Activated CD8-positive, alpha-beta T cell treated with anti-CD3 and anti-CD28 coated beads for 36 hours (primary cell): Measurements from ENCODE around the gene MTF1. TPM values are rescaled to one million over a fixed set of nuclear protein-coding genes. Genes with fewer than 3 reads are reported as not detected.
"Not testable (repeated sequence)": the region's sequence is repeated elsewhere in the genome, so short reads cannot be mapped to it uniquely, and the experiment has no call there.

Source experiments
- ATAC-seq: fragments of 200-7000 bp; cut with Tn5 transposase; one replicate; pipeline ENCODE4 v1.10.0; 2021; ENCODE audit warnings: mild to moderate bottlenecking, moderate library complexity
- CTCF ChIA-PET: fragments of 350-600 bp; sonication (Branson Sonifier 250); formaldehyde crosslinking; loops from one replicate; lab custom pipeline; 2021; ENCODE audit warnings: antibody characterized with exemption; lab: Charles Lee
- POLR2A ChIA-PET: fragments of 350-600 bp; sonication (Branson Sonifier 250); formaldehyde crosslinking; loops from one replicate; lab custom pipeline; 2021; ENCODE audit warnings: antibody characterized with exemption; lab: Charles Lee
- DNase-seq: peaks from one replicate; pipeline ENCODE4 v3.0.0-alpha.2; 2020
- H3K27ac Mint-ChIP-seq: one replicate; pipeline ENCODE4 v1.8.0; 2021; ENCODE audit warnings: mild to moderate bottlenecking, mixed read lengths
- H3K27me3 Mint-ChIP-seq: one replicate; pipeline ENCODE4 v1.8.0; 2021; ENCODE audit warnings: mixed read lengths
- H3K36me3 Mint-ChIP-seq: one replicate; pipeline ENCODE4 v1.8.0; 2021; ENCODE audit warnings: low read depth, mixed read lengths
- H3K4me1 Mint-ChIP-seq: one replicate; pipeline ENCODE4 v1.8.0; 2021; ENCODE audit warnings: low read depth, mixed read lengths
- H3K4me3 Mint-ChIP-seq: one replicate; pipeline ENCODE4 v1.8.0; 2021; ENCODE audit warnings: mild to moderate bottlenecking, moderate library complexity, mixed read lengths
- H3K9me3 Mint-ChIP-seq: one replicate; pipeline ENCODE4 v1.8.0; 2021; ENCODE audit warnings: mixed read lengths
- intact Hi-C: fragments of 100-400 bp; cut with micrococcal nuclease; formaldehyde crosslinking; loops from one replicate; pipeline ENCODE4 v1.10.0; 2022
- total RNA-seq, 2 experiments: library from RNA; stranded (reverse); gene quantifications; one replicate each; pipeline ENCODE4 v1.2.3, GENCODE V29; 2021
- TF ChIP-seq, protein P1 (sequence below): fragments of 200-600 bp; IDR thresholded peaks from one replicate; pipeline ENCODE4 v1.8.0; 2022; ENCODE audit warnings: antibody characterized with exemption, mild to moderate bottlenecking

Gene MTF1
- total RNA-seq = 10 to 100 TPM; 17.7 to 21.3 TPM

DNA sequence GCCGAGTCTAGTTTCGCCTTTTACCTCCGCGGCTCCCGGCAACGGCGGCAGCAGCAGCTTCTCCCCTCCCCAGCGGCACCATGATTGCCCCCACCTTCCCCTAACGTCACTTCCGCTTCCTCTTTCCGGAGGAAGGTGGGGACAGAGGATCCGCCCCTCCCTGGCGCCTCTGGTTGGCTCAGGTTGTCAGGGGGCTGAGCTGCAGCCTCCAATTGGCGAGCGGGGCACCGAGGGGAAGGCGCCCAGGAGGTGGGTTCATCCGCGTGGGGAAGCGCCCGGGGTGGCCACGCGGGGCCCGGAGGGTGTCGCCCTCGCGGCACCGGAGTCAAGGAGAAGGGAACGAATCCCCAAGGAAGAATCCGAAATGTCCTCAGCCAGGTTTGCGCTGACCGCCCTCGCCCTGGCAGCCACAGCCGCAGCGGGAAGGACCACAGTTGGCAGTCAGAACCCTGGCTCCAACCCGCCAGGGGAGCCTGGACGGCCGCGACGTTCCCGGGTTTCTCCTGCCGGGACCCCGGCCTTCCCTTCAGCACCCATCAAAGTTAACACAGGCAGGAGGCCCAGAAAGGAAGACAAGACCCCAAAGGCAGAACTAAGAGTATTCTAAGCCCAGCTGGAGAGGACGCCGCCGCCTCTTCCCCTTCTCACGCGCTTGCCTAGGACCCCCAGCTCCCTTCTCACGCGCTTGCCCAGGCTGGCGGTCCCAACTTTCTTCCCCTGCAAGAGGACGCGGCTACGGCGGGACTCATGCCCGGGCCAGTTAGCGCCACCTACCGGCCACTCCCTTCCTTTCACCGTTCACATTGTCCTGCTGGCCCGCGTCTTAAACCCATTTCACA, at the start of gene MTF1:
TSS of gene MTF1 (minus strand) at position 86 of the 839 bp plus-strand sequence. CDS start 1,934 bp downstream, outside the sequence.
- POLR2A ChIA-PET = interaction anchor here (0.9 to 2.6 kb wide), 15 partner anchors 9 to 296 kb away, joined by 3 to 28 read pairs (median 5); partner anchors contain the start of genes C1orf122, CDCA8, INPP5B and YRDC
- Mint-ChIP-seq H3K4me1 (peaks cover 35% of the 10 kb centered on the region), H3K27ac (peak within 1 kb of the TSS; percentile 96), H3K36me3 (peaks cover 19% of the 10 kb centered on the region), H3K27me3 (no peaks in the 10 kb centered on the region), H3K9me3 (no peaks in the 10 kb centered on the region), H3K4me3 (peak within 1 kb of the TSS; percentile 82)
- intact Hi-C loops = loop anchor here (5.0 kb wide), 1 partner anchor 47 kb away; no protein-coding TSS in a partner anchor
- CTCF ChIA-PET = interaction anchor here (0.6 to 4.5 kb wide), 51 partner anchors 9 to 976 kb away, joined by 3 to 58 read pairs (median 4); partner anchors contain the start of genes C1orf122, CDCA8, EPHA10 and INPP5B
- ATAC-seq (peak; percentile 98), DNase-seq (peak; percentile 98)
- TF ChIP-seq, protein P1, sequence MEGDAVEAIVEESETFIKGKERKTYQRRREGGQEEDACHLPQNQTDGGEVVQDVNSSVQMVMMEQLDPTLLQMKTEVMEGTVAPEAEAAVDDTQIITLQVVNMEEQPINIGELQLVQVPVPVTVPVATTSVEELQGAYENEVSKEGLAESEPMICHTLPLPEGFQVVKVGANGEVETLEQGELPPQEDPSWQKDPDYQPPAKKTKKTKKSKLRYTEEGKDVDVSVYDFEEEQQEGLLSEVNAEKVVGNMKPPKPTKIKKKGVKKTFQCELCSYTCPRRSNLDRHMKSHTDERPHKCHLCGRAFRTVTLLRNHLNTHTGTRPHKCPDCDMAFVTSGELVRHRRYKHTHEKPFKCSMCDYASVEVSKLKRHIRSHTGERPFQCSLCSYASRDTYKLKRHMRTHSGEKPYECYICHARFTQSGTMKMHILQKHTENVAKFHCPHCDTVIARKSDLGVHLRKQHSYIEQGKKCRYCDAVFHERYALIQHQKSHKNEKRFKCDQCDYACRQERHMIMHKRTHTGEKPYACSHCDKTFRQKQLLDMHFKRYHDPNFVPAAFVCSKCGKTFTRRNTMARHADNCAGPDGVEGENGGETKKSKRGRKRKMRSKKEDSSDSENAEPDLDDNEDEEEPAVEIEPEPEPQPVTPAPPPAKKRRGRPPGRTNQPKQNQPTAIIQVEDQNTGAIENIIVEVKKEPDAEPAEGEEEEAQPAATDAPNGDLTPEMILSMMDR = peak; percentile 97

DNA sequence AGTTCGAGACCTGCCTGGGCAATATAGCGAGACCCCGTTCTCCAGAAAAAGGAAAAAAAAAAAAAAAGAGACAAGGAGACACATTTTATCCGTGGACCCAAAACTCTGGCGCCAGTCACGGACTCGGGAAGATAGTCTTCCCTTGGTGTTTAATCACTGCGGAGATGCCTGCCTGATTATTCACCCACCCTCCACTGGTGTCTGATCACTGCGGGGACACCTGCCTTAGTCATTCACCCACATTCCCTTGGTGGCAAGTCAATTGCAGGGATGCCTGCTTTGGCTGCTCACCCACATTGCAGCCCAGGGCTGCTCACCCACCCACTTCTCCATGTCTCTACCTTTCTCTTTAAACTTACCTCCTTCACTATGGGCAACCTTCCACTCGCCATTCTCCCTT, 49.1 kb upstream of the MTF1 start:
- DNase-seq, H3K4me3 Mint-ChIP-seq, H3K27me3 Mint-ChIP-seq, H3K4me1 Mint-ChIP-seq, ATAC-seq, POLR2A ChIA-PET, H3K27ac Mint-ChIP-seq, intact Hi-C loops, CTCF ChIA-PET: not testable (repeated sequence)
- H3K36me3 Mint-ChIP-seq = peaks cover 32% of the 10 kb centered on the region
- peaks cover 14% of the 10 kb centered on the region for H3K9me3 Mint-ChIP-seq

DNA sequence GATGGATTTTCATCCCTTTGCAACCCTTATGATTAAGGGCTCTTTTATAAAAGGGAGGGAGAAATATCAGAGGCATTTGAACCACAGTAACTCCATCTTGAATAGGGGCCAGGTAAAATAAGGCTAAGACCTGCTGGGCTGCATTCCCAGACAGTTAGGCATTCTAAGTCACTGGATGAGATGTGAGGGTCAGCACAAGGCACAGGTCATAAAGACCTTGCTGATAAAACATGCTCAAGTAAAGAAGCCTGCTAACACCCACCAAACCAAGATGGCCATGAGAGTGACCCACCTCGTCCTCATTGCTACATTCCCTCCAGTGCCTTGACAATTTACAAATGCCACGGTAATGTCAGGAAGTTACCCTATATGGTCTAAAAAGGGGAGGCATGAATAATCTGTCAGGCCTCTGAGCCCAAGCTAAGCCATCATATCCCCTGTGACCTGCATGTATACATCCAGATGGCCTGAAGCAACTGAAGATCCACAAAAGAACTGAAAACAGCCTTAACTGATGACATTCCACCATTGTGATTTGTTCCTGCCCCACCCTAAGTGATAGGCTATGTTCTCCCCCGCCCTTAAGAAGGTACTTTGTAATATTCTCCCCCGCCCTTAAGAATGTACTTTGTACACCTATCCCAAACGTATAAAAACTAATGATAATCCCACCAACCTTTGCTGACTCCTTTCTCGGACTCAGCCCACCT, 48.2 kb upstream of the MTF1 start:
- Mint-ChIP-seq H3K36me3 (peaks cover 32% of the 10 kb centered on the region), H3K9me3 (peaks cover 14% of the 10 kb centered on the region)
- H3K4me3 Mint-ChIP-seq, H3K4me1 Mint-ChIP-seq, DNase-seq, H3K27me3 Mint-ChIP-seq, H3K27ac Mint-ChIP-seq, intact Hi-C loops, ATAC-seq, POLR2A ChIA-PET: not testable (repeated sequence)
- CTCF ChIA-PET = interaction anchor here (0.6 to 1.1 kb wide), 2 partner anchors 8 to 12 kb away, joined by 3 read pairs; no protein-coding TSS in a partner anchor

DNA sequence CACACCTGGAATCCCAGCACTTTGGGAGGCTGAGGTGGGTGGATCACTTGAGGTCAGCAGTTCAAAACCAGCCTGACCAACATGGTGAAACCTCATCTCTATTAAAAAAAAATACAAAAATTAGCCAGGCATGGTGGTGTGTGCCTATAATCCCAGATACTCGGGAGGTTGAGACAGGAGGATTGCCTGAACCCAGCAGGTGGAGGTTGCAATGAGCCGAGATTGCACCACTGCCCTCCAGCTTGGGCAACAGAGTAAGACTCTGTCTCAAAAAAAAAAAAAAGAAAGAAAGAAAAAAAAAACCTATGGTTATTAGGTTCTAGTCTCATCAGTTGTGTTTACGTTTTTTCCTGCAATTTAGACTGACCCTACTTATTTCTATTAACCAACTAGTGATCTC, 47.2 kb upstream of the MTF1 start:
- POLR2A ChIA-PET, H3K4me1 Mint-ChIP-seq, ATAC-seq, H3K27ac Mint-ChIP-seq, H3K4me3 Mint-ChIP-seq, DNase-seq, H3K27me3 Mint-ChIP-seq, intact Hi-C loops: not testable (repeated sequence)
- peaks cover 32% of the 10 kb centered on the region for H3K36me3 Mint-ChIP-seq
- peaks cover 14% of the 10 kb centered on the region for H3K9me3 Mint-ChIP-seq
- CTCF ChIA-PET = interaction anchor here (1.1 kb wide), 1 partner anchor 9 kb away, joined by 3 read pairs; no protein-coding TSS in a partner anchor

DNA sequence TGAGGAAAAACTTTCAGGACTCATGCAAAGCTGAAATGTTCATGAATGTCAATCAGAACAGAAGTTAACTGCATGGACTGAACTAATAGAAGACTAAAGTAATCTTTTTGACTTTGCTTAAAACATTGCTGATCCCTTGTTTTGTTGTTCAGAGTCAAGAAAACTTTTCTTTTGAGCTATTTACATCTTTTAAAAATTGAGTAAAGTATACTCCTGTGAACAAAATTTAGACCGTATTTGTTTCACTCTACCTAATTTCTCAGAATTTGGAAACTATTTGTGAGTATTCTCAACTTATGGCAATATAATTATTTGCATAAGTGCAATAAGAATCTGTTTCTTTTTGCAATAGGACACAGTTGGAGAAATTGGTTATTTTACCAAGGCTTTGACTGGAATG, 46.3 kb upstream of the MTF1 start:
- intact Hi-C loops = no loop called here
- Mint-ChIP-seq H3K27ac (no peak overlapping the region), H3K9me3 (peaks cover 14% of the 10 kb centered on the region), H3K4me3 (no peak overlapping the region), H3K27me3 (no peaks in the 10 kb centered on the region), H3K4me1 (peaks cover 15% of the 10 kb centered on the region), H3K36me3 (peaks cover 32% of the 10 kb centered on the region)
- TF ChIP-seq, protein P1 = no peak
- DNase-seq = no peak
- ChIA-PET CTCF (interaction anchor here (1.6 kb wide), 1 partner anchor 16 kb away, joined by 7 read pairs; no protein-coding TSS in a partner anchor), POLR2A (no interaction called here)
- ATAC-seq = no peak

DNA sequence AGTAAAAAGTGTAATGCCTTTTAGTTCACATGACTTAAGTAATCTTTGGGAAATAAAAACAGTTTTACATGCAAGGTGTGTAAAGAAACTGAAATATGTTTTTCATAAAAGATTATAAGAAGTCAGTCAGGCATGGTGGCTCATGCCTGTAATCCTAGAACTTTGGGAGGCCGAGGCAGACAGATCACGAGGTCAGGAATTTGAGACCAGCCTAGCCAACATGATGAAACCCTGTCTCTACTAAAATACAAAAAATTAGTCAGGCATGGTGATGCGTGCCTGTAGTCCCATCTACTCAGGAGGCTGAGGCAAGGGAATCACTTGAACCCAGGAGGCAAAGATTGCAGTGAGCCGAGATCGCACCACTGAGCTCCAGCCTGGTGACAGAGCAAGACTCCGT, 44.5 kb upstream of the MTF1 start:
- CTCF ChIA-PET, DNase-seq, POLR2A ChIA-PET, ATAC-seq, H3K27ac Mint-ChIP-seq, H3K4me3 Mint-ChIP-seq, H3K27me3 Mint-ChIP-seq, intact Hi-C loops: not testable (repeated sequence)
- Mint-ChIP-seq H3K9me3 (peaks cover 14% of the 10 kb centered on the region), H3K4me1 (peaks cover 15% of the 10 kb centered on the region), H3K36me3 (peaks cover 25% of the 10 kb centered on the region)
